ENCODE data around the gene LAMA5. TPM values are rescaled to one million over a fixed set of nuclear protein-coding genes. Genes with fewer than 3 reads are reported as not detected.
A peak's percentile ranks its signal among the peaks of the same experiment; 100 is the strongest.

LAMA5 gene
- total RNA-seq, 4 donors from 2014 or later: 45.5 to 115 (median 62.5) TPM

DNA sequence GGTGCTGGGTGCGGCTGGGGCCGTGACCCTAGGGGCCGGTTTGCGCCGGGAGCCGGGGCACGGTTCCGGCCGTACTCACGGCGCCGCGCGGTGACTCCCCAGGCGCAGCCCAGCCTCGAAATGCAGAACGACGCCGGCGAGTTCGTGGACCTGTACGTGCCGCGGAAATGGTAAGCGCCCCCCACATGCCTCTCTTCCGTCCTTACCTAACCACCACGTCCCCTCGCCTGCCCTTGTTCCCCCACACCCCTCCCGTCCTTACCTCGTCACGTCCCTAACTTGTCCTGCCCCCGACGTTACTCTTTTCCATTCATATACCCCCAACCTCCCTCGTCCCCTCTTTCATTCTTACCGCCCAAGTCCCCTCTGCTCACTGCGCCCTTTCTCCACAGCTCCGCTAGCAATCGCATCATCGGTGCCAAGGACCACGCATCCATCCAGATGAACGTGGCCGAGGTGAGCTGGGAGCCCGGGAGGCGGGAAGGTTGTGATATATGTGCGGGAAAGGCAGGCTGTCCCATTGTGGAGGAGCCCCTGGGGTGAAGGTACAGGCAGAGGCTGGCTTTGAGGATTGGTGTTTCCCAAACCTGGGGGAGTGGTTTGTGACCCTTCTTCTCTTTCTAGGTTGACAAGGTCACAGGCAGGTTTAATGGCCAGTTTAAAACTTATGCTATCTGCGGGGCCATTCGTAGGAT, 20.3 kb upstream of the LAMA5 start:
- DNase-seq (ENCODE audit: low spot score) (no peak), ATAC-seq (ENCODE audit: low FRiP score) (peak; percentile 8)
- TF ChIP-seq, protein P1, sequence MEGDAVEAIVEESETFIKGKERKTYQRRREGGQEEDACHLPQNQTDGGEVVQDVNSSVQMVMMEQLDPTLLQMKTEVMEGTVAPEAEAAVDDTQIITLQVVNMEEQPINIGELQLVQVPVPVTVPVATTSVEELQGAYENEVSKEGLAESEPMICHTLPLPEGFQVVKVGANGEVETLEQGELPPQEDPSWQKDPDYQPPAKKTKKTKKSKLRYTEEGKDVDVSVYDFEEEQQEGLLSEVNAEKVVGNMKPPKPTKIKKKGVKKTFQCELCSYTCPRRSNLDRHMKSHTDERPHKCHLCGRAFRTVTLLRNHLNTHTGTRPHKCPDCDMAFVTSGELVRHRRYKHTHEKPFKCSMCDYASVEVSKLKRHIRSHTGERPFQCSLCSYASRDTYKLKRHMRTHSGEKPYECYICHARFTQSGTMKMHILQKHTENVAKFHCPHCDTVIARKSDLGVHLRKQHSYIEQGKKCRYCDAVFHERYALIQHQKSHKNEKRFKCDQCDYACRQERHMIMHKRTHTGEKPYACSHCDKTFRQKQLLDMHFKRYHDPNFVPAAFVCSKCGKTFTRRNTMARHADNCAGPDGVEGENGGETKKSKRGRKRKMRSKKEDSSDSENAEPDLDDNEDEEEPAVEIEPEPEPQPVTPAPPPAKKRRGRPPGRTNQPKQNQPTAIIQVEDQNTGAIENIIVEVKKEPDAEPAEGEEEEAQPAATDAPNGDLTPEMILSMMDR (IDR thresholded peaks at IDR 0.05): no peak

DNA sequence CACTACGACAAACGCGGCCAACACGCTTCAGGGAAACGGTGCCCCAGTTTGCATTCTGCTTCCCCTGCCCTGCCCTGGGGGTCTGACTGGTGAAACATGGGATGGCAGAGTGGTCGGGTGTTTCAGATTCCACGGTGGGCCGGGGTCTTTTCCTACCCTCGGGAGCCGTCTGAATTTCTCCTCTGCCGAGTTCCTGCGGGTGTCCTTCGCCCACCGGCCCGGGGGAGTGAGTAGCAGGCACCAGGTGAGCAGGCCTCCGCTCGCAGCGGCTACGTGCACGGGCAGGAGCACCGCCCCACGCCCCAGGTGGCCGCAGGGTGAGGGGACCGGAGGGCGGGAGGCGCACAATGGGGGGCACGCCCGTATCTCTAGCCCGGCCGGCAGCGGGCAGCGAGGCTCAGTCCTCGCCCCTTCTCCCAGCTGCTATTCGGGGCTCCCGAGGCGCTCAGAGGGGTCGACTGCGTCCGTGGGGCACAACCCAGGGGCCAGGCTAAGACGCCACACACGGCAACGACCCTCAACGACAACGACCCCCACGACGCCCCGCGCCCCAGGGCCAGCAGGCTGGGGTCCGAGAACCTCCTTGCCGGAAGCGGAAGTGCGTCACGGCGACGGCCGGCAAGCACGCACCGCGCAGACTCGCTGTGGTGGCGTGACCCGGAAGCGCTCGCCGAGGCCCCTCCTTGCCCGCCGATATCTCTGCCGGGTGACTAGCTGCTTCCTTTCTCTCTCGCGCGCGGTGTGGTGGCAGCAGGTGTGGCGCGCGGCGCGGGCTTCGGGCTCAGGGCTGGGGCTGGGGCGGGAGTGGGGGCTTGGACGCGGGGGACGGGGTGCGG, 19.5 kb upstream of the LAMA5 start, which contains the start of gene RPS21:
Gene RPS21, plus strand, starts transcription at position 721 of the 836 bp plus-strand sequence. CDS start 236 bp downstream, outside the sequence.
- TF ChIP-seq, protein P1 (IDR thresholded peaks at IDR 0.05): no peak
- peak; percentile 74 for DNase-seq (ENCODE audit: low spot score)
- ATAC-seq (ENCODE audit: low FRiP score): peak; percentile 90

DNA sequence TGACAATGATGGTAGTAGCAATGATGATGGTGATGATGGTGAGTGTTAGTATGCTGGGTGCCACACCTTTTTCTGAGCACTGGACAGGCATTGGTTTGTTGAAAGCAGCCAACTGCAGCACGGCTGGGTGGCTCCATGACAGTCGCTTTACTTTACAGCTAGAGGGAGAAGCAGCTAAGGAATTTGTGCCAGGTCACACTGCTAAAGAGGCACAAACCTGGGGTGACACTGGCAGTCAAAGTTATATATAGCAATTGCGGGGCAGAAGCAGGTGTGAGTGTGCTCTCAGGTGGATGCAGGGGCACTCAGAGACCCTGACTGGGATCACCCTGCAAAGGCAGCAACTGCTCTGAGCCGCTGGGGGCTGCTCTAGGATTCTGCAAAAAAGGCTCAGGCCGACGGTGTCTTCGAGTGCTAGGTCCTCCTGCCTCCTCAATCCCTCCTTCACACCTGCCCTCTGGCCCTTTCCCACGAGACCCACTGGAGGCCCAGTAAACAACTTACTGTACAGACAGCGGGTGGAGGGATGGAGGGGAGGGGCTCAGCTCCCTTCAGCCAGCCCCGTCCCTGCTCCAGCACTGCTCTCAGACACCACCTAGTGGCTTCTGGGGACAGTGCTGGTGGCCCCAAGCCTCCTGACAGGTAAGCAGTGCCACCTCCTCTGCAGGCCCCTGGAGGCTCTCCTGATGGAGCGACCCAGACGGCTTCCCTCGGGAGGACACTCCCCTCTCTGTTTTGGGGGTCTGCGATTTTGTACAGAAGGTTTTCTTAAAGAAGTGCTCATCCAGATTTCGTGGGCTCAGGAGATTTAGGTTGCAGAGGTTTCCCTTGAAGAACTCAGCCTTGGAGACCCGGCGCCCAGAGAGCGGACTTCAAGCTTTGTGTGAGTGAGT, 15.4 kb upstream of the LAMA5 start:
- no peak for DNase-seq (ENCODE audit: low spot score)
- TF ChIP-seq, protein P1 (IDR thresholded peaks at IDR 0.05): peak in 1 of 3 donors; percentile 53
- ATAC-seq (ENCODE audit: low FRiP score): peak; percentile 63

GRCh38 chr20:62381842-62382241, 14.7 kb upstream of the LAMA5 start:
- DNase-seq (ENCODE audit: low spot score) (no peak), ATAC-seq (ENCODE audit: low FRiP score) (no peak)
- TF ChIP-seq, protein P1 (IDR thresholded peaks at IDR 0.05): no peak

DNA sequence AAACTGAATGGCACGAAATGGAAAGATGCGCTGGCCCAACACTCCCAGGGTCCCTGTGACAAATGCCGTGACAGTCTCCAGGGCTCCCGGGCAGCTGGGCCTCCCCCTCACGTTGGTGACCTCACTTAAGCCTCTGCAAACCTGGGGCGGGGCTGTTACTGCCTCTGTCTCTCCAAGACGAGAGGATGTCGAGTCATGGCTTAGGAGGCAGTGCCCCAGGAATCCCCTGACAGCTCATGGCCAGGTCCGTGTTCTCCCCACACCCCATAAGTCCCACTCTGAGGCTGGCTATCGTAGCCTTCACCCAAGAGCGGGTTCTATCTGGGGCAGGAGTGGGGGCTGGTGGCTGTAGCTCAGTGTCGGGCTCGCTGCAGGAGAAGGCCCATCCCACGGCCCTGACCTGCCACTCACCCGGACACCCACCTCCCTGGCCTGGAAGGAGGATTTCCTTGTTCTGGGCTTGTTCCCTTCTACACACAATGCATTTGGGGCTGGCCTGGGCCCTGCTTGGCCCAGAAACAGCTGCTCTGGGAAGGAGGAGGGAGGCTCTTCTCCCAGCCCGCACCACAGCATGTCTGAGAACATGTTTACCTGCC, 14.2 kb upstream of the LAMA5 start:
- TF ChIP-seq, protein P1 (IDR thresholded peaks at IDR 0.05): no peak
- ATAC-seq (ENCODE audit: low FRiP score): no peak
- no peak for DNase-seq (ENCODE audit: low spot score)

DNA sequence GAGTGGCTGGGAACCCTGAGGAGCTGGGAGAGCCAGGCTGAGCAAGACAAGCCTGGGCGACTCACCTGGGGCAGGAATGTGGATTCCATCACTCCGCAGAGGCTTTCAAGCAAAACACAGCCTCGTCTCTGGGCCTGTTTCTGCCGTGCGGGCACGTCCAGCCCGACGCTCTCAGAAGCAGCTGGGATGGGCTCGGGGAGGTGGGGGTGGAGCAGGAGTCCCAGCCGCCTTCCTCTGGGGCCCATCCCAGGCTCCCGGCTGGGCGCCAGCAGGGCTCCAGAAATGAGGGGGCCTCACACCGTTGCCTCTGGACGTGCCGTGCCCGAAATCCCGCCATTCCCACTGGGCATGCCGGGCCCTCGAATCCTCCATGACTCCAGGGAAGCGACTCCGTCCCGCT, 11.1 kb upstream of the LAMA5 start:
- ATAC-seq (ENCODE audit: low FRiP score) (no peak), DNase-seq (ENCODE audit: low spot score) (no peak)
- TF ChIP-seq, protein P1 (IDR thresholded peaks at IDR 0.05): no peak

Data from omental fat pad (tissue), 4 donors.